Hepatocyte (in vitro differentiated cells): Measurements from ENCODE around the gene PRSS27. TPM values are rescaled to one million over a fixed set of nuclear protein-coding genes. Genes with fewer than 3 reads are reported as not detected.

ENCODE experiments used
- DNase-seq: peaks from one replicate; pipeline ENCODE4 v3.0.0-alpha.2; 2016; ENCODE audit warnings: low spot score
- H2AFZ ChIP-seq: fragments of 200-600 bp; sonication (generic); 2 replicates; pipeline ENCODE4 v1.6.0; 2016; ENCODE audit warnings: antibody characterized with exemption, mild to moderate bottlenecking
- H3K27ac ChIP-seq: fragments of 200-600 bp; sonication (generic); 2 replicates; pipeline ENCODE4 v1.5.1; 2016; ENCODE audit warnings: mild to moderate bottlenecking
- H3K27me3 ChIP-seq: fragments of 200-600 bp; sonication (generic); 2 replicates; pipeline ENCODE4 v1.6.1; 2016
- H3K36me3 ChIP-seq: fragments of 200-600 bp; sonication (generic); replicated peaks from 2 replicates; pipeline ENCODE4 v1.5.1; 2016; ENCODE audit warnings: low read depth; ENCODE audit not compliant: insufficient read depth
- H3K4me1 ChIP-seq: fragments of 200-600 bp; sonication (generic); 2 replicates; pipeline ENCODE4 v1.5.1; 2016; ENCODE audit warnings: mild to moderate bottlenecking, moderate library complexity; ENCODE audit not compliant: insufficient read depth
- H3K4me2 ChIP-seq: fragments of 200-600 bp; sonication (generic); 2 replicates; pipeline ENCODE4 v1.6.0; 2016
- H3K4me3 ChIP-seq: fragments of 200-600 bp; sonication (generic); 2 replicates; pipeline ENCODE4 v1.5.1; 2016; ENCODE audit warnings: mild to moderate bottlenecking
- H3K79me2 ChIP-seq: fragments of 200-600 bp; sonication (generic); 2 replicates; pipeline ENCODE4 v1.6.0; 2017; ENCODE audit warnings: mild to moderate bottlenecking
- H3K9me2 ChIP-seq: fragments of 200-600 bp; sonication (generic); replicated peaks from 2 replicates; pipeline ENCODE4 v1.6.0; 2017; ENCODE audit warnings: mild to moderate bottlenecking; ENCODE audit not compliant: insufficient read depth
- H3K9me3 ChIP-seq: fragments of 200-600 bp; sonication (generic); 2 replicates; pipeline ENCODE4 v1.5.1; 2016; ENCODE audit warnings: low read depth, mild to moderate bottlenecking
- H4K20me1 ChIP-seq: fragments of 200-600 bp; sonication (generic); 2 replicates; pipeline ENCODE4 v1.6.0; 2016; ENCODE audit warnings: mild to moderate bottlenecking; ENCODE audit not compliant: insufficient read depth, poor library complexity, severe bottlenecking
- EZH2 ChIP-seq: fragments of 200-600 bp; sonication (generic); IDR thresholded peaks from 2 replicates; pipeline ENCODE4 v1.6.1; 2016; ENCODE audit warnings: antibody characterized with exemption, mild to moderate bottlenecking, borderline replicate concordance
- EZH2phosphoT487 ChIP-seq: fragments of 200-600 bp; sonication (generic); IDR thresholded peaks from one replicate; pipeline ENCODE4 v1.6.1; 2018; ENCODE audit warnings: antibody characterized with exemption, mild to moderate bottlenecking, low read depth, moderate library complexity; ENCODE audit not compliant: unreplicated experiment, severe bottlenecking
- WGBS: methylation state at CpG from one replicate; pipeline ENCODE4 v1.1.6; 2016; ENCODE audit warnings: low lambda C conversion rate; ENCODE audit errors: missing lambda C conversion rate; 5-methylcytosine and 5-hydroxymethylcytosine counted together
- polyA plus RNA-seq: library from polyadenylated mRNA; unstranded; fragments of >200 nt; fragmentation: Nextera tagmentation; extraction: Ambion mirVana; gene quantifications from 2 replicates; pipeline ENCODE4 v1.2.1, GENCODE V29; 2016
- total RNA-seq: library from RNA; depleted of rRNA; stranded (reverse); fragments of >200 nt; gene quantifications from 2 replicates; pipeline ENCODE4 v1.2.3, GENCODE V29; 2014
- TF ChIP-seq, protein P1 (sequence below): fragments of 200-600 bp; sonication (generic); IDR thresholded peaks from 2 replicates; pipeline ENCODE4 v1.5.1; 2016; ENCODE audit warnings: antibody characterized with exemption, mild to moderate bottlenecking; ENCODE audit not compliant: poor library complexity

PRSS27 gene
- total and polyA plus RNA-seq, 2 experiments from 2014 or later = 1.4 TPM

- H3K9me2 ChIP-seq = no peaks in the 10 kb centered on the region
- H3K36me3 ChIP-seq = no peaks in the 10 kb centered on the region
- H2AFZ ChIP-seq = no peak overlapping the region
- H3K9me3 ChIP-seq = no peaks in the 10 kb centered on the region
- no peaks in the 10 kb centered on the region for H3K79me2 ChIP-seq
- no peak overlapping the region for H3K27ac ChIP-seq
- no peak overlapping the region for H3K4me2 ChIP-seq
- H3K27me3 ChIP-seq = no peaks in the 10 kb centered on the region
- TF ChIP-seq EZH2 (no peak), EZH2phosphoT487 (no peak)
- TF ChIP-seq, protein P1, sequence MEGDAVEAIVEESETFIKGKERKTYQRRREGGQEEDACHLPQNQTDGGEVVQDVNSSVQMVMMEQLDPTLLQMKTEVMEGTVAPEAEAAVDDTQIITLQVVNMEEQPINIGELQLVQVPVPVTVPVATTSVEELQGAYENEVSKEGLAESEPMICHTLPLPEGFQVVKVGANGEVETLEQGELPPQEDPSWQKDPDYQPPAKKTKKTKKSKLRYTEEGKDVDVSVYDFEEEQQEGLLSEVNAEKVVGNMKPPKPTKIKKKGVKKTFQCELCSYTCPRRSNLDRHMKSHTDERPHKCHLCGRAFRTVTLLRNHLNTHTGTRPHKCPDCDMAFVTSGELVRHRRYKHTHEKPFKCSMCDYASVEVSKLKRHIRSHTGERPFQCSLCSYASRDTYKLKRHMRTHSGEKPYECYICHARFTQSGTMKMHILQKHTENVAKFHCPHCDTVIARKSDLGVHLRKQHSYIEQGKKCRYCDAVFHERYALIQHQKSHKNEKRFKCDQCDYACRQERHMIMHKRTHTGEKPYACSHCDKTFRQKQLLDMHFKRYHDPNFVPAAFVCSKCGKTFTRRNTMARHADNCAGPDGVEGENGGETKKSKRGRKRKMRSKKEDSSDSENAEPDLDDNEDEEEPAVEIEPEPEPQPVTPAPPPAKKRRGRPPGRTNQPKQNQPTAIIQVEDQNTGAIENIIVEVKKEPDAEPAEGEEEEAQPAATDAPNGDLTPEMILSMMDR = no peak
- H3K4me3 ChIP-seq = no peak overlapping the region
- no peaks in the 10 kb centered on the region for H4K20me1 ChIP-seq
- WGBS = 92% methylated on average over 11 of the region's 11 CpGs
- DNase-seq = no peak
- peaks cover 6% of the 10 kb centered on the region for H3K4me1 ChIP-seq
Measured at GRCh38 chr16:2736476-2737237, 16.6 kb upstream of the PRSS27 start.

GRCh38 chr16:2734844-2735515 is 15.0 kb upstream of the PRSS27 start:
- Histone ChIP-seq H3K79me2 (no peaks in the 10 kb centered on the region), H3K4me3 (no peak overlapping the region), H3K4me1 (peaks cover 6% of the 10 kb centered on the region), H3K27me3 (no peaks in the 10 kb centered on the region), H3K4me2 (no peak overlapping the region), H3K9me2 (no peaks in the 10 kb centered on the region), H3K36me3 (no peaks in the 10 kb centered on the region), H4K20me1 (no peaks in the 10 kb centered on the region), H3K9me3 (no peaks in the 10 kb centered on the region), H2AFZ (no peak overlapping the region), H3K27ac (no peak overlapping the region)
- no peak for DNase-seq
- TF ChIP-seq EZH2phosphoT487 (no peak), EZH2 (no peak)
- TF ChIP-seq, protein P1 = no peak
- 92% methylated on average over 10 of the region's 10 CpGs for WGBS

- no peak overlapping the region for H2AFZ ChIP-seq
- H3K4me3 ChIP-seq = no peak overlapping the region
- WGBS = 92% methylated on average over 7 of the region's 7 CpGs
Measured at GRCh38 chr16:2728034-2728433, 8.0 kb upstream of the PRSS27 start.

More at GRCh38 chr16:2728034-2728433, 8.0 kb upstream of the PRSS27 start:
- no peaks in the 10 kb centered on the region for H4K20me1 ChIP-seq
- no peaks in the 10 kb centered on the region for H3K79me2 ChIP-seq
- no peaks in the 10 kb centered on the region for H3K36me3 ChIP-seq
- H3K4me2 ChIP-seq = no peak overlapping the region
- H3K9me3 ChIP-seq = no peaks in the 10 kb centered on the region
- DNase-seq = no peak
- H3K27me3 ChIP-seq = no peaks in the 10 kb centered on the region
- H3K4me1 ChIP-seq = no peaks in the 10 kb centered on the region
- H3K9me2 ChIP-seq = no peaks in the 10 kb centered on the region
- TF ChIP-seq EZH2phosphoT487 (no peak), EZH2 (no peak)
- TF ChIP-seq, protein P1 = no peak
- H3K27ac ChIP-seq = no peak overlapping the region
